K562 treated with DMSO at 1 percent for 48 hours (cell line): ENCODE results near the gene FRMD1. TPM values are rescaled to one million over a fixed set of nuclear protein-coding genes. Genes with fewer than 3 reads are reported as not detected.

Experiments
- total RNA-seq: library from RNA; unstranded; fragments of 300-600 nt; gene quantifications from 2 replicates; pipeline ENCODE4 v1.2.3, GENCODE V29; 2022; ENCODE audit warnings: low replicate concordance; ENCODE audit errors: extremely low read depth

FRMD1 gene
- total RNA-seq = not detected in 2 replicates

DNA sequence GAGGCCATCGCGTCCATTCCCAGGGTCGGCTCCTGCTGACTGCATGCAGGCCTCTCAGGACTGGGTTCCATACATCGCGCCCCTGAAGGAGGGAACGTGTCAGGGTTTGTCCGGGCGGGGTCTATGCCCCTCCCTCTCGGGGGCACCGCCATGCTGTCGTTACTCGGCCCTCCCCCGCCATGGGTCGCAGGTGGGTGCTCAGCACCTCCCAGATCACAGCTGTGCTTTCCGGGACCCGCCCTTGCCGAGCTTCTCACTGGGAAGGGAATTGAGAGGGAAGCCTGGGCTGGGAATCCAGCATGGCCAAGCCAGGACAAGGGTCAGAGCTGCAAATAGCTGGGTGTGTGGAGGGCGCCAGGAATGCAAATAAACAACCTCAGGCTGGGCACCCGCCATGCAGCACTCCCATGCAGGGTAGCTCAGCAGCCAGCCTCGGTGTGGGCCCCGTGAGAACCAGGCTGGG lies at the start of gene FRMD1:
Gene FRMD1 (minus strand): TSS at position 270 of the 463 bp plus-strand sequence. CDS start 118 bp downstream, at position 152.

Other genes with a start within 250 kb of the FRMD1 start
- not detected in 2 replicates for gene KIF25, start 81.5 kb downstream of the FRMD1 start, total RNA-seq
- gene DACT2, start 240.6 kb upstream of the FRMD1 start, total RNA-seq = not detected in 2 replicates